ENCODE measurements around the gene CRIM1. TPM values are rescaled to one million over a fixed set of nuclear protein-coding genes. Genes with fewer than 3 reads are reported as not detected.

The CRIM1 gene
- 45.4 and 121 TPM in 2 replicates for total RNA-seq

GRCh38 chr2:36355151-36355889, at the start of gene CRIM1:
CRIM1 (plus strand) TSS chr2:36355778; CDS start chr2:36356293, 515 bp downstream.

GRCh38 chr2:36597532-36598377, 242.2 kb downstream of the CRIM1 start, which contains the start of gene FEZ2:
FEZ2 (minus strand) TSS chr2:36598168; CDS start chr2:36598142, 26 bp downstream.

Other genes starting within 250 kb of the CRIM1 start
- 41.1 and 52.5 TPM in 2 replicates for gene FEZ2, start 242.4 kb downstream of the CRIM1 start, total RNA-seq

Measured in tracheal epithelial cell (primary cell).